IMR-90 (cell line): Measurements from ENCODE around the gene TTC27. TPM values are rescaled to one million over a fixed set of nuclear protein-coding genes. Genes with fewer than 3 reads are reported as not detected.

Experiments
- ATAC-seq: fragments of 200-7000 bp; cut with Tn5 transposase; 2 replicates; pipeline ENCODE4 v1.9.1; 2020; ENCODE audit warnings: low read depth, mild to moderate bottlenecking, moderate library complexity
- BruUV-seq: library from RNA; stranded (reverse); fragments of 400-500 nt; replicated peaks from 2 replicates; lab custom pipeline; 2021; lab: Mats Ljungman, UMichigan
- CTCF ChIA-PET: fragments of 300-600 bp; formaldehyde crosslinking; extraction: SDS; loops from one replicate; lab custom pipeline; 2021; ENCODE audit warnings: antibody characterized with exemption; lab: Yijun Ruan, JAX
- POLR2A ChIA-PET: fragments of 300-600 bp; sonication (Branson Sonifier 250); formaldehyde crosslinking; loops from one replicate; lab custom pipeline; 2022; ENCODE audit warnings: antibody characterized with exemption; ENCODE audit not compliant: unreplicated experiment; lab: Charles Lee
- DNase-seq: peaks from one replicate; pipeline ENCODE4 v3.0.0; 2013
- H2AFZ ChIP-seq: replicated peaks from 2 replicates; pipeline ENCODE3; 2013; ENCODE audit warnings: low read length, mild to moderate bottlenecking; ENCODE audit not compliant: poor library complexity
- H2AK5ac ChIP-seq: 2 replicates; pipeline ENCODE4 v1.6.1; 2013; ENCODE audit warnings: low read depth, low read length, inconsistent platforms
- H2AK9ac ChIP-seq: replicated peaks from 2 replicates; pipeline ENCODE3; 2013; ENCODE audit warnings: mild to moderate bottlenecking, low read depth, low read length, moderate library complexity; ENCODE audit not compliant: poor library complexity
- H2BK120ac ChIP-seq: 2 replicates; pipeline ENCODE4 v1.6.1; 2013; ENCODE audit warnings: low read depth, low read length, inconsistent platforms
- H2BK15ac ChIP-seq: 3 replicates; pipeline ENCODE4 v1.6.1; 2013; ENCODE audit warnings: low read depth, low read length, inconsistent platforms
- H2BK20ac ChIP-seq: 2 replicates; pipeline ENCODE4 v1.6.1; 2013; ENCODE audit warnings: low read depth, mild to moderate bottlenecking, inconsistent platforms, low read length, moderate library complexity
- H2BK5ac ChIP-seq: 2 replicates; pipeline ENCODE4 v1.6.1; 2013; ENCODE audit warnings: mild to moderate bottlenecking, low read depth, low read length, inconsistent platforms; ENCODE audit not compliant: poor library complexity, severe bottlenecking
- H3K14ac ChIP-seq: replicated peaks from 2 replicates; pipeline ENCODE4 v1.6.1; 2013; ENCODE audit warnings: low read depth, low read length, inconsistent platforms
- H3K18ac ChIP-seq: 2 replicates; pipeline ENCODE4 v1.6.1; 2013; ENCODE audit warnings: low read depth, low read length, control low read depth
- H3K23ac ChIP-seq: 2 replicates; pipeline ENCODE4 v1.6.1; 2013; ENCODE audit warnings: low read depth, low read length, inconsistent platforms
- H3K27ac ChIP-seq: 2 replicates; pipeline ENCODE4 v1.5.1; 2013; ENCODE audit warnings: mild to moderate bottlenecking, control low read depth, low read length; ENCODE audit not compliant: insufficient read depth
- H3K27me3 ChIP-seq: 2 replicates; pipeline ENCODE4 v1.6.1; 2013; ENCODE audit warnings: low read length; ENCODE audit not compliant: control insufficient read depth, insufficient read depth
- H3K36me3 ChIP-seq: 2 replicates; pipeline ENCODE4 v1.6.1; 2013; ENCODE audit warnings: low read length, mixed read lengths; ENCODE audit not compliant: control insufficient read depth, insufficient read depth
- H3K4ac ChIP-seq: 2 replicates; pipeline ENCODE4 v1.6.1; 2013; ENCODE audit warnings: low read depth, low read length, inconsistent platforms
- H3K4me1 ChIP-seq: 2 replicates; pipeline ENCODE4 v1.6.1; 2013; ENCODE audit warnings: low read length, mixed read lengths; ENCODE audit not compliant: control insufficient read depth, insufficient read depth
- H3K4me2 ChIP-seq: 2 replicates; pipeline ENCODE4 v1.6.1; 2013; ENCODE audit warnings: low read depth, mild to moderate bottlenecking, control low read depth, low read length, moderate library complexity
- H3K4me3 ChIP-seq: 2 replicates; pipeline ENCODE4 v1.5.1; 2013; ENCODE audit warnings: low read depth, mild to moderate bottlenecking, control low read depth, low read length, moderate library complexity; ENCODE audit not compliant: insufficient read depth
- H3K56ac ChIP-seq: 2 replicates; pipeline ENCODE4 v1.6.1; 2013; ENCODE audit warnings: low read length, inconsistent platforms; ENCODE audit not compliant: insufficient read depth; ENCODE audit errors: extremely low read depth
- H3K79me1 ChIP-seq, 2 experiments: 2 replicates each; pipeline ENCODE4 v1.6.1; 2013; ENCODE audit warnings: low read length in 2 of 2, inconsistent platforms in 1 of 2, low read depth in 1 of 2
- H3K9ac ChIP-seq: 2 replicates; pipeline ENCODE4 v1.6.1; 2013; ENCODE audit warnings: low read depth, low read length, control low read depth
- H3K9me1 ChIP-seq: 2 replicates; pipeline ENCODE4 v1.6.1; 2013; ENCODE audit warnings: low read length, inconsistent platforms; ENCODE audit not compliant: insufficient read depth
- H3K9me3 ChIP-seq: 2 replicates; pipeline ENCODE4 v1.6.1; 2013; ENCODE audit warnings: low read length; ENCODE audit not compliant: control insufficient read depth, insufficient read depth
- H4K20me1 ChIP-seq: 2 replicates; pipeline ENCODE4 v1.6.1; 2013; ENCODE audit warnings: low read length, inconsistent platforms; ENCODE audit not compliant: insufficient read depth
- H4K5ac ChIP-seq: 2 replicates; pipeline ENCODE4 v1.6.1; 2013; ENCODE audit warnings: mild to moderate bottlenecking, low read depth, low read length, control low read depth
- H4K8ac ChIP-seq, 2 experiments: 2 replicates each; pipeline ENCODE4 v1.6.1; 2013; ENCODE audit warnings: low read depth in 2 of 2, low read length in 2 of 2, control low read depth in 1 of 2, inconsistent platforms in 1 of 2
- H4K91ac ChIP-seq: 2 replicates; pipeline ENCODE4 v1.6.1; 2013; ENCODE audit warnings: low read depth, low read length, inconsistent platforms; ENCODE audit not compliant: insufficient read depth
- FOS ChIP-seq: fragments of 150-350 bp; IDR thresholded peaks from 2 replicates; pipeline ENCODE4 v1.6.1; 2016; ENCODE audit warnings: low read depth, low read length
- NFE2L2 ChIP-seq: fragments of 150-350 bp; IDR thresholded peaks from 2 replicates; pipeline ENCODE4 v1.6.1; 2016; ENCODE audit warnings: low read depth, mild to moderate bottlenecking, low read length
- WGBS, 2 experiments: methylation state at CpG; one replicate each; pipeline versions ENCODE4 v1.1.5 to v1.1.7; 2013; ENCODE audit warnings: missing lambda C conversion rate in 2 of 2; ENCODE audit not compliant: insufficient read length in 1 of 2; ENCODE audit errors: extremely low coverage in 2 of 2; 5-methylcytosine and 5-hydroxymethylcytosine counted together
- dilution Hi-C: fragments of 300-500 bp; cut with HindIII; formaldehyde crosslinking; loops from one replicate; pipeline ENCODE4 v1.14.3; 2018; ENCODE audit warnings: low sequenced_read_pairs; ENCODE audit not compliant: unreplicated experiment
- in situ Hi-C: fragments of 300-500 bp; cut with MboI; formaldehyde crosslinking; loops from 3 replicates; pipeline ENCODE4 v1.14.3; 2019; ENCODE audit warnings: low sequenced_read_pairs, inconsistent platforms, mixed read lengths
- intact Hi-C: fragments of 100-400 bp; cut with micrococcal nuclease; formaldehyde crosslinking; loops from 2 replicates; pipeline ENCODE4 v1.10.0; 2022
- polyA plus RNA-seq, 3 experiments: library from polyadenylated mRNA; depleted of rRNA; stranded (reverse); fragments of >200 nt; gene quantifications; 2 replicates each; pipeline ENCODE4 v1.2.3, GENCODE V29; 2012; ENCODE audit warnings: low replicate concordance in 1 of 3
- total RNA-seq: library from RNA; depleted of rRNA; stranded (reverse); fragments of >200 nt; gene quantifications from 2 replicates; pipeline ENCODE4 v1.2.3, GENCODE V29; 2012

Gene TTC27
- total and polyA plus RNA-seq, 2 of the 4 experiments (the other 2 are of a cell fraction), result 12.7 to 30.5 TPM

DNA sequence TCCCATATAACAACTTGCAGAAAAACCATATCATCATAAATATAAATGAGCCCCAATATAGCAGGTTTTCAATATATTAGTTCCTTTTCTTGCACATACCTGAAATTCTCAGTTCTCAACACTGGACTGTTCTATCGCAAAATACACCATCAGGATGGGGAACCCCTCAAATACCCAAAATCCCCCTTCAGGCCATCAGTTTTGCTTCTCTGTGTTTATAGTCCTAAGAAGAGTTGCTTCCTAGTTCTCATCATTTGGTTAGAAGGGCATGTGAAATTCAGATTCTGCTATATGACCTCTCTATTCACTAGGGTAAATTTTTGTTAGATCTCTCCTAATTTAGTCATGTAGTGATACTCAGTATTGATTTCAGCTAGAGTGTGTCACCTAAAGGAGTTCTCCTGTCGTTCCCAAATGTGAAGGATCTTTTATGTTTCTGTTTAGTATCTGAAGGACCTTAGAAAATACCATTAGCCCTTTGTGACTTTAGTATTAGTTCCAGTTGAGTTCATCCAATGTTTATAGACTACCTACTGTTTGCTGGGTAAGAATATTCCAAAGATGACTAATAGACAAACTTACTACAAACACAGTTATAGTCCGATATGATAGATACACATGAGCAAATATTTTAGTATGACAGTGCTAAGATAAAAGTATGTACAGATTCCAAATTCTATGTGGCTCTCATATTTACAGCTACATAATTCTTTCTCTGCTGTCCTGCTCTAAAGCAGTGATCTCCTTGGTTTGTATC lies 115.8 kb downstream of the TTC27 start:
- WGBS, 2 experiments, result no CpG with 5 or more reads among the region's 3 CpGs
- Histone ChIP-seq H3K4ac (peak overlapping the region; percentile 8; the same call in 1 of the 2 replicates), H3K9me3 (no peaks in the 10 kb centered on the region), H2AFZ (no peak overlapping the region), H3K56ac (no peak overlapping the region), H3K18ac (peak overlapping the region; percentile 89; the same call in 1 of the 2 replicates), H3K36me3 (peaks cover 2% of the 10 kb centered on the region), H3K9me1 (peaks cover 5% of the 10 kb centered on the region; the same call in 1 of the 2 replicates), H4K5ac (peak overlapping the region; percentile 68; the same call in 1 of the 2 replicates), H3K4me2 (peak overlapping the region; percentile 80), H2AK5ac (no peak overlapping the region), H2BK20ac (0 out of 2 replicates have a peak overlapping the region, but pooled peaks have one; percentile 38), H3K27ac (no peak overlapping the region; the same call in 1 of the 2 replicates), H2BK15ac (0 out of 3 replicates have a peak overlapping the region, but pooled peaks have one; percentile 23), H3K4me3 (no peak overlapping the region), H2BK5ac (peak overlapping the region; percentile 93), H3K14ac (no peak overlapping the region), H4K20me1 (no peaks in the 10 kb centered on the region), H2BK120ac (peak overlapping the region; percentile 44; the same call in 1 of the 2 replicates), H3K9ac (no peak overlapping the region), H3K27me3 (no peaks in the 10 kb centered on the region), H2AK9ac (no peak overlapping the region), H4K8ac (no peak overlapping the region; a peak in 1 of 4 replicates), H3K79me1 (peaks cover 0 to 11% of the 10 kb centered on the region in 2 experiments; a peak in 2 of 4 replicates), H3K23ac (no peak overlapping the region), H4K91ac (no peak overlapping the region; the same call in 1 of the 2 replicates), H3K4me1 (peaks cover 9% of the 10 kb centered on the region)
- BruUV-seq, result no TSS peak
- POLR2A ChIA-PET, result no interaction called here
- no peak for TF ChIP-seq NFE2L2
- TF ChIP-seq FOS, result no peak
- intact Hi-C loops (no loop called here), in situ Hi-C loops (no loop called here), dilution Hi-C loops (no loop called here)
- CTCF ChIA-PET, result no interaction called here
- ATAC-seq (peak; percentile 80), DNase-seq (peak; percentile 58)
